OCI-LY7 (cell line): ENCODE results near the gene NRCAM. TPM values are rescaled to one million over a fixed set of nuclear protein-coding genes. Genes with fewer than 3 reads are reported as not detected.

Source experiments
- BruUV-seq: library from RNA; stranded (reverse); fragments of 400-500 nt; replicated peaks from 2 replicates; lab custom pipeline; 2021; lab: Mats Ljungman, UMichigan
- CTCF ChIA-PET: fragments of 300-600 bp; sonication (Branson Sonifier 250); formaldehyde crosslinking; loops from one replicate; lab custom pipeline; 2022; ENCODE audit warnings: antibody characterized with exemption; ENCODE audit not compliant: unreplicated experiment; lab: Charles Lee
- POLR2A ChIA-PET: fragments of 300-600 bp; sonication (Branson Sonifier 250); formaldehyde crosslinking; loops from one replicate; lab custom pipeline; 2022; ENCODE audit warnings: antibody characterized with exemption; lab: Charles Lee
- DNase-seq: peaks from one replicate; pipeline ENCODE4 v3.0.0-alpha.2; 2015; ENCODE audit warnings: low spot score
- H2AFZ ChIP-seq: fragments of 200-600 bp; sonication (generic), shearing (Covaris generic); 2 replicates; pipeline ENCODE4 v1.6.1; 2014; ENCODE audit warnings: mild to moderate bottlenecking, antibody characterized with exemption, low read length, moderate library complexity
- H3K27ac ChIP-seq: fragments of 200-600 bp; sonication (generic); 2 replicates; pipeline ENCODE4 v1.5.1; 2014; ENCODE audit warnings: mixed run types, low read depth, mild to moderate bottlenecking, moderate library complexity, low read length, inconsistent platforms; ENCODE audit not compliant: poor library complexity, severe bottlenecking
- H3K36me3 ChIP-seq: fragments of 200-600 bp; sonication (generic); 2 replicates; pipeline ENCODE4 v1.6.1; 2014; ENCODE audit warnings: mild to moderate bottlenecking, antibody characterized with exemption, low read length, moderate library complexity, mixed read lengths; ENCODE audit not compliant: insufficient read depth
- H3K4me1 ChIP-seq: fragments of 200-600 bp; sonication (generic); 2 replicates; pipeline ENCODE4 v1.5.1; 2014; ENCODE audit warnings: mild to moderate bottlenecking, low read length; ENCODE audit not compliant: insufficient read depth, poor library complexity, severe bottlenecking
- H3K4me2 ChIP-seq: fragments of 200-600 bp; sonication (generic); 2 replicates; pipeline ENCODE4 v1.6.1; 2014; ENCODE audit warnings: mild to moderate bottlenecking, low read length
- H3K4me3 ChIP-seq: fragments of 200-600 bp; sonication (generic); 2 replicates; pipeline ENCODE4 v1.5.1; 2014; ENCODE audit warnings: mild to moderate bottlenecking, low read depth, low read length; ENCODE audit not compliant: poor library complexity, severe bottlenecking
- H3K79me2 ChIP-seq: fragments of 200-600 bp; sonication (generic); 2 replicates; pipeline ENCODE4 v1.6.1; 2016; ENCODE audit warnings: low read depth, mild to moderate bottlenecking, low read length, moderate library complexity, mixed read lengths; ENCODE audit not compliant: insufficient read depth
- H3K9me2 ChIP-seq: fragments of 200-600 bp; sonication (generic); 2 replicates; pipeline ENCODE4 v1.6.1; 2016; ENCODE audit warnings: mild to moderate bottlenecking, low read length, mixed read lengths; ENCODE audit not compliant: insufficient read depth
- H3K9me3 ChIP-seq: fragments of 200-600 bp; sonication (generic); 2 replicates; pipeline ENCODE4 v1.6.1; 2014; ENCODE audit warnings: mild to moderate bottlenecking, mixed run types, low read length, mixed read lengths
- H4K20me1 ChIP-seq: fragments of 200-600 bp; sonication (generic); 2 replicates; pipeline ENCODE4 v1.6.1; 2014; ENCODE audit warnings: mild to moderate bottlenecking, antibody characterized with exemption, low read length, moderate library complexity, mixed read lengths; ENCODE audit not compliant: insufficient read depth
- EZH2phosphoT487 ChIP-seq: fragments of 200-600 bp; sonication (generic); IDR thresholded peaks from 2 replicates; pipeline ENCODE4 v1.6.1; 2018; ENCODE audit warnings: low read depth, borderline replicate concordance, mild to moderate bottlenecking, mixed run types, antibody characterized with exemption, low read length, moderate library complexity, mixed read lengths
- intact Hi-C: fragments of 100-400 bp; cut with micrococcal nuclease; formaldehyde crosslinking; loops from one replicate; pipeline ENCODE4 v1.10.0; 2022; ENCODE audit not compliant: unreplicated experiment
- total RNA-seq, 2 experiments: library from RNA; depleted of rRNA in 1 of 2; stranded (reverse); fragments of >200 nt in 1 of 2; shearing (Covaris generic) in 1 of 2; gene quantifications; 2 replicates each; pipeline ENCODE4 v1.2.3, GENCODE V29; 2014 to 2022
- TF ChIP-seq, protein P1 (sequence below): fragments of 200-600 bp; sonication (generic); conservative IDR thresholded peaks from 2 replicates; pipeline ENCODE4 v1.5.1; 2014; ENCODE audit warnings: mild to moderate bottlenecking, antibody characterized with exemption, low read length, moderate library complexity, mixed read lengths

NRCAM gene
- total RNA-seq, 2 experiments from 2014 or later: not detected

DNA sequence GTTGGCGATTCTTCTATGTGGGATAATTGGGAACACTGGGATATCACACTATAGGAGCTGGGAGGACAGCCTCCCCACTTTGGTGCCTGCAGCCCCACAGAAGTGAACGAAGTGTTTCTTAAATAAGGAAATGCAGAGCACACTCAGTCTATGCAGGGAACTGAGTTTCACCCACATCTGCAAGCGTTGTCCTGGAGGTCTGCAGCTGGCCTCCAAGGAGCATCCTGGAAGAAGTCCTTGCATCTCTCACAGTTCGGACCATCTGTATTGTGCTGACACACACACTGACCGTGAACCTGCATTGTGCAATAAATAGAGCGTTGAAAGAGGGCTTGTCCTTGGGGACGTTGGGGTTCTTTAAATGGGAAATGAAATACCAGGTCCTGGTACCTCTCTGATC is 351.9 kb downstream of the NRCAM start:
- H3K36me3 ChIP-seq: no peaks in the 10 kb centered on the region
- H3K9me2 ChIP-seq: no peaks in the 10 kb centered on the region
- DNase-seq: no peak
- BruUV-seq: no TSS peak
- no peak overlapping the region for H3K4me3 ChIP-seq
- no peaks in the 10 kb centered on the region for H3K4me1 ChIP-seq
- intact Hi-C loops: no loop called here
- no peaks in the 10 kb centered on the region for H4K20me1 ChIP-seq
- H3K4me2 ChIP-seq: no peak overlapping the region
- POLR2A ChIA-PET: interaction anchor here (0.8 kb wide), 1 partner anchor 353 kb away, joined by 3 read pairs; no protein-coding TSS in a partner anchor
- no peaks in the 10 kb centered on the region for H3K79me2 ChIP-seq
- CTCF ChIA-PET: no interaction called here
- no peak overlapping the region for H3K27ac ChIP-seq
- TF ChIP-seq, protein P1, sequence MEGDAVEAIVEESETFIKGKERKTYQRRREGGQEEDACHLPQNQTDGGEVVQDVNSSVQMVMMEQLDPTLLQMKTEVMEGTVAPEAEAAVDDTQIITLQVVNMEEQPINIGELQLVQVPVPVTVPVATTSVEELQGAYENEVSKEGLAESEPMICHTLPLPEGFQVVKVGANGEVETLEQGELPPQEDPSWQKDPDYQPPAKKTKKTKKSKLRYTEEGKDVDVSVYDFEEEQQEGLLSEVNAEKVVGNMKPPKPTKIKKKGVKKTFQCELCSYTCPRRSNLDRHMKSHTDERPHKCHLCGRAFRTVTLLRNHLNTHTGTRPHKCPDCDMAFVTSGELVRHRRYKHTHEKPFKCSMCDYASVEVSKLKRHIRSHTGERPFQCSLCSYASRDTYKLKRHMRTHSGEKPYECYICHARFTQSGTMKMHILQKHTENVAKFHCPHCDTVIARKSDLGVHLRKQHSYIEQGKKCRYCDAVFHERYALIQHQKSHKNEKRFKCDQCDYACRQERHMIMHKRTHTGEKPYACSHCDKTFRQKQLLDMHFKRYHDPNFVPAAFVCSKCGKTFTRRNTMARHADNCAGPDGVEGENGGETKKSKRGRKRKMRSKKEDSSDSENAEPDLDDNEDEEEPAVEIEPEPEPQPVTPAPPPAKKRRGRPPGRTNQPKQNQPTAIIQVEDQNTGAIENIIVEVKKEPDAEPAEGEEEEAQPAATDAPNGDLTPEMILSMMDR: no peak
- no peak for TF ChIP-seq EZH2phosphoT487
- H3K9me3 ChIP-seq: no peaks in the 10 kb centered on the region
- H2AFZ ChIP-seq: no peak overlapping the region

DNA sequence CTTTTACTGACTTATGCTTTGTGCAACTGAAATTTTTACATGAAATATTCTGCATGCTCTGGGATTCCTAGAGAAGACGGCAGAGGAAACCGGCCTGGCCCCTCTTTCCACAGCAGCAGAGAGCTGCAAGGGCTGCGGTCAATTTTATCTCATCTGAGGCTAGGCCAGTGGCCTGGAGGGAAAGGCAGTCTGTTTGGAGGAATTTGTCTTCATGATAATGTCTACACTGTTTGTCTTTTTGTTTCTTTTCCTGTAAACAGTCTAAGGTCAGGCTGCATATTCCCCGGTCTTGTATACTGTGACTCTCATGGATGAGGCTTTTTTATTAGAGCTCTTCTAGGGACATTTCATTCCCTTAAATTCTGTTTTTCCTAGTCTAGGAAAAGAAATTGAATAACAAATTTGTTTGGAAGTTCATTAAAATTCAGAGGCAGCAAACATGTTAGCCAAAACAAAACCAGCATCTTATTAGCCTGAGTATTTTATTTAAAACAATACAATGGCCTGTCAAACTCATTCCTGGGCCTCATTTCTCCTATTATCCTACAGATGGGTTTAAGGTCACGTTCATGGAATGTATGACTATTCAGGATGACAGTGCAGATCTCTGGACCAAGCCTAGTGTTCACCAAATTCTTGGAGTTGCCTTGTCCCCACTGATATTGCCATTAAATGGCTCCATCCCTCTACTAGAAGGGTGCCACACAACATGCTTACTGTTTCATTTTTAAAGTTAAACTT is 352.5 kb downstream of the NRCAM start:
- Histone ChIP-seq H3K9me3 (no peaks in the 10 kb centered on the region), H3K4me3 (no peak overlapping the region), H3K36me3 (no peaks in the 10 kb centered on the region), H3K79me2 (no peaks in the 10 kb centered on the region), H4K20me1 (no peaks in the 10 kb centered on the region), H3K9me2 (no peaks in the 10 kb centered on the region), H3K4me1 (no peaks in the 10 kb centered on the region), H3K27ac (no peak overlapping the region), H2AFZ (no peak overlapping the region), H3K4me2 (no peak overlapping the region)
- ChIA-PET CTCF (no interaction called here), POLR2A (interaction anchor here (0.6 kb wide), 1 partner anchor 347 kb away, joined by 4 read pairs; no protein-coding TSS in a partner anchor)
- intact Hi-C loops: no loop called here
- TF ChIP-seq EZH2phosphoT487: no peak
- TF ChIP-seq, protein P1: no peak
- DNase-seq: no peak
- no TSS peak for BruUV-seq

DNA sequence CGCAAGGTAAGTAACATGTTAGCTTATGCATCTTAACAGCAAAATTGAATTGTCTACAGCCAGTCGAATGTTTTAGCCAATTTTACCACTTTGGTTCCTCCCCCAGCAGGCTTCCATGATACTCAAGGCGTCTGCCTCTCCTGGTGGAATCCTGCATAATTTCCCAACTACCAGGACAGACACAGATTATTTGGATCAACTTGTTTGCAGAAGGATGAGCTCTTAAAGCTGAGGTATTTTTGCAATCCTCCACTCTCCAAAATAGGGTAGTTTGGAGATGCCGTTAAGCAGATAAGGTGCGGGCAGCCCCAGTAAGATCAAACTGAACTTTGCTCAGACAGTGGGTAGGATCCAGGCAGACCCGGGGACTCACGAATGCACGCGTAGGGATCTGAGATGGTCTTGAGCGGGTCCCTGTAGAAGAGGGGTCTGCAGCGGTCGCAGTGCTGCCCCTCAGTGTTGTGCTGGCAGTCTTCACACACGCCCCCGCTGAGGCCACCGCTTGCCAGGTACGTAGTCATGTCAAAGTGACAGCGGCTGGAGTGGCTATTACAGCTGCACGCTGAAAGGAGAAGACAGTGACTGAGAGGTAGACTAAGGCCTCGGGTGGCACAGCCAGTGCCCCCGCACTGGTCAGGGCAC is 353.4 kb downstream of the NRCAM start:
- no peak overlapping the region for H3K4me2 ChIP-seq
- no TSS peak for BruUV-seq
- POLR2A ChIA-PET: no interaction called here
- no peaks in the 10 kb centered on the region for H3K9me2 ChIP-seq
- H3K4me1 ChIP-seq: no peaks in the 10 kb centered on the region
- TF ChIP-seq, protein P1: no peak
- TF ChIP-seq EZH2phosphoT487: no peak
- no peaks in the 10 kb centered on the region for H3K36me3 ChIP-seq
- H3K4me3 ChIP-seq: no peak overlapping the region
- H2AFZ ChIP-seq: no peak overlapping the region
- no peak for DNase-seq
- H3K27ac ChIP-seq: no peak overlapping the region
- H4K20me1 ChIP-seq: no peaks in the 10 kb centered on the region
- no peaks in the 10 kb centered on the region for H3K79me2 ChIP-seq
- intact Hi-C loops: no loop called here
- CTCF ChIA-PET: no interaction called here
- no peaks in the 10 kb centered on the region for H3K9me3 ChIP-seq
